Activated effector memory CD4-positive, alpha-beta T cell treated with Interleukin-2 at 50 U/mL for 16 hours (primary cell): ENCODE results near the gene IL17RB.

Source experiments
- DNase-seq: peaks from one replicate; pipeline ENCODE4 v3.0.0-alpha.2; 2020

IL17RB gene

DNA sequence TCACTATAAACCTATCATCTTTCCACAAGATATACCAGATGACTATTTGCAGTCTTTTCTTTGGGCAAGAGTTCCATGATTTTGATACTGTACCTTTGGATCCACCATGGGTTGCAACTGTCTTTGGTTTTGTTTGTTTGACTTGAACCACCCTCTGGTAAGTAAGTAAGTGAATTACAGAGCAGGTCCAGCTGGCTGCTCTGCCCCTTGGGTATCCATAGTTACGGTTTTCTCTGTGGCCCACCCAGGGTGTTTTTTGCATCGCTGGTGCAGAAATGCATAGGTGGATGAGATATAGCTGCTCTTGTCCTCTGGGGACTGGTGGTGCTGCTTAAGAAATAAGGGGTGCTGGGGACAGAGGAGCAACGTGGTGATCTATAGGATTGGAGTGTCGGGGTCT, 33.9 kb upstream of the IL17RB start:
- DNase-seq = no peak

DNA sequence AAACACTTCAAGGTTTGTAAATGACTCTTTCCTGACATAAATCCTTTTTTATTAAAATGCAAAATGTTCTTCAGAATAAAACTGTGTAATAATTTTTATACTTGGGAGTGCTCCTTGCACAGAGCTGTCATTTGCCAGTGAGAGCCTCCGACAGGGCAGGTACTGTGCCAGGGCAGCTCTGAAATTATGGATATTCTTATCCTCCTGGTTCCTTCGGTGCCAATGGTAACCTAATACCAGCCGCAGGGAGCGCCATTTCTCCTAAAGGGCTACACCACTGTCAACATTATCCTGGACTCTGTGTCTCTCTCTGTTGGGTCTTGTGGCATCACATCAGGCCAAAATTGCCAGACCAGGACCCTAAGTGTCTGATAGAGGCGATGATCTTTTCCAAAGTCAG, 33.1 kb upstream of the IL17RB start:
- no peak for DNase-seq

DNA sequence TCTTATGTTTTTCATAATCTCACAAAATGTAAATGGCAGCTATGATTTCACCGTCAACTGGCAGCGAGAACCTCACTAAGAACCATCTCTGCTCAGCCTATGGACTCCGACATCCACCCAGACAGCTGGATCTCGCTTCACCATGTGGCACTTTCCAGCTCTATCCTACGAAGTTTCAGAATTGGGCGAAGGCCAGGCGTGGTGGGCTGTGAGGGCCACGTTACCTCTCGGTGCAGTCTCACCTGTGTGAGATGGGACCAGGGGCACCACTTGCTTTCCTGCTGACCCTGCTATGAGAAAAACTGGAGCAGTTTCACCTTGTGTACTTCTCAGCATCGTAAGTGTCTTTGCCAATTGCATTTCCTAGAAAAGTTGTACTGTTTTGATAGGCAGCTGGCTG, 32.5 kb upstream of the IL17RB start:
- DNase-seq = no peak

DNA sequence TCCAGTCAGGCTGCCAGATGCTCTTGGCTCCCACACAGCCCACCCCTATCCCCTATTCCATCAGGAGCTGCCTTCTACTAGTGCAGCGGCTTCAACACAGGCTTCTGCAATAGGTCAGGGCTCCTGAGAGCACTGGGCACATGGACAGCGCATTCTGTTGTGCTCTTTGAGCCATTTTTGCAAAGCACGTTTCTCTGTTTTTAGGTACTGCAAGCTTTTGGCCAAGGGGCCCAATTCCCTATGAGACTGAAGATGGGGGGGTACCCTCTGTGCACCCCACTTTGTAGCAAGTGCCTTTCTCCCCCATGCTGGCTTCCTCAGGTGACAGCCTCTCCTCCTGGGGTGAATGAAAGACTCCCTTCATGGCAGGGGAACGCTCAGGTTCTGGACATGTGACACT, 31.3 kb upstream of the IL17RB start:
- no peak for DNase-seq

DNA sequence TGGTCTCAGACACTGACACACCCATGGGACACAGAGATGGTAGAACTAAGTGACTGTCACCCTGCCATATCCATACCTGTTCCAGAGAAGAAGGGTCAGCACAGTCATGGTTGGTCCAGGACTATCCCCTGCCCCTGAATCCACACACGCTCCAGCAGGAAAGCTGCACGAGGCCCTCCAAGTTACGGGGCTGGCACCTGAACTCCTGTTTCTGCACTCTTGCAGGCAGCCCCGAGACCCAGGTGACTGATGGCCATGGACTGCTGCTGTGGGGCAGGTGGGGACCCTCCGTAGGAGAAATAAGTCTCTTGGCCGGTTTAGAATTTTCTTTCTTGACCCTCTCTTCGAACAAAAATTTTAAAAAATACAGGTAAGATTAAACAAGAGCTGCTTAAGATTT, 30.7 kb upstream of the IL17RB start:
- no peak for DNase-seq

DNA sequence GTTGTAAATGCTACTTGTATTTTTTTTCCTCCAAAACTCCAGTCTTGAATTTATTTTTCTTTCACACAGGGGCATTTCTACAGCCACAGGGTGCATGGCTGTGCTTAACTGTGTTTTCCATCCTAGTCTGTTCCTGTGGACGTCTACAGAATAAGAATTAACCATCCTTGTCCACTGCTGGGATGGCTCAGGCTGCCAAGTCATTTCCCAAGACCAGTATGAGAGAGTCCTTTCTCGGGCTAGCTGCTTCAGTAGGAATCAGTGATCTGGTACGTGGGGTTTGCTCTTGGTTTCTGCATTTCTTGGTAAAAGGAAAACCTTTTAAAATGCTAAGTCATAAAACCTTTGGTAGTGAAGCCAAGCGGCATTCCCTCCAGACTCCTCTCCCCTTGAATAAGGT, 29.9 kb upstream of the IL17RB start:
- DNase-seq = no peak

DNA sequence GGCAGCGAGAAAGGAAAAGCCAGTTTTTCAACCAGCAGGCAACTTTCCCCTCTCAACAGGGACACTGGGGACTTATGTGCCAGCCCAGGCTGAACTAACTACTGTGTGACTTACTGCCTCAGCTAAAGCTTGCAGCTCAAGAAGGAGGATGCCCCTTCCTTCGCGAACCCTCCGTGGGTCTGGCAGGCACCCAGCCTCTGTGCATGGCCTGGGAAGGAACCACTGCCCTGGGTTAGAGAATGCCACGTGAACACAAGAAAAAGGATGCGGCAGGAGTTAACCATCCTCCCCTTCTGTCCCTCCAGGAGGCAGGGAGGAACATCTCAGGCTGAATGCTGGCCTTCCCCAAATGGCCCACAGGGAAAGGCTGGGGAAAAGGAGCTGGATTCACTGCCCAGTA, 29.2 kb upstream of the IL17RB start:
- no peak for DNase-seq

DNA sequence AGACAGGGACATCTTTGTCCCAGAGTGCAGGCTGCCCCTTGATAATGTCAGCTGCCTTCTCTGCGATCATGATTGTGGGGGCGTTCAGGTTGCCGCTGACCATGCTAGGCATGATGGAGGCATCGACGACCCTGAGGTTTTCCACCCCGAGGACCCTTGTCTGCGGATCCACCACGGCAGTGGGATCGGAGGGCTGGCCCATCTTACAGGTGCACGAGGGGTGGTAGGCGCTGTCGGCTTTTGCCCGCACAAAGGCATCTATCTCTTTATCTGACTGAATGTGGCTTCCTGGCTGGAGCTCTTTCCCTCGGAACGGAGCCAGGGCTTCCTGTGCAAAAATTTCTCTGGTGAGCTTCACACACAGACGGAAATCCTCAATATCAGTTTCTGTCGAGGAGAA, 28.6 kb upstream of the IL17RB start:
- no peak for DNase-seq

DNA sequence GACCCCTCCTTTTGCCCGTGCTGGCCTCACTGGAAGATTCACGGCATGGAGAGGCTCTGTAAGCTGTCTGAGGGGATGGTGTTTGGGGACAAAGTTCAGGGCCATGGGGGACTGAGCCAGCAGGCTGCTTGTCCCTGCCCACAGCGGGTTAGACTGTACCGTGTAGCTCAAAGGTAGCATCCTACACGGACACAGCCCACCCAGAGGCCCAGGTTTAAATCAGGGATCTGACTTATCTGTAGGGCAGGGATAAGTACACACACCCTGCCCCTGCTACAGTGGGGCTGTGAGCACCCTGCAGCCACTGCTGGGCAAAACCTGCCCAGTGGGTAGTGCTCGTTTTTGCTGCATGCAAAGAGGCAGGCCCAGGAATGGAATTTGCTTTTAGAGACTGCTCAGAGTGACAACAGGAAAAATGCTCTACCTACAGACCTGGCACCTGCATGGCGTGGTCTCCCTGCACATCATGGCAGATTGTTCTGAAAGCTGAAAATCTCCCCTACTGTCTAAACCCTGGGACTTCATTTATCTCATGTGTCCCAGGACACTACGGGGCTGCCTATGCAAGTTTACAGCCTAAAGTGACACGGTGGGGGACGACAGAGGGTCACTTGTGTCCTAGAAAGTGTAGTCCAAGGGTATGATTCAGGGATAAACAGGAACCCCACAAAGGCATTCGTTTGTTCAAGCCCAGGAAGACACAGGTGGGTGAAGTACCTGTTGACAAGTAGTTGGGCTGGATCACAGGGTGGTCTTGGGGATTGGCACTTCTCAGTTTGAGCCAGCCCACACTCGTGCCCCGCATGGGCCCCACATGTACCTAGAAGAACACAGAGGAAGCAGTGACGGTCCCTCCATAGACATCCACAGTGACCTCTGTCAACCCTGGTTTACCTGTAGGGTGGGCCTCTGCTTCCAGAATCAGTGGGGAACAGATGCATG, 27.9 kb upstream of the IL17RB start:
- no peak for DNase-seq

DNA sequence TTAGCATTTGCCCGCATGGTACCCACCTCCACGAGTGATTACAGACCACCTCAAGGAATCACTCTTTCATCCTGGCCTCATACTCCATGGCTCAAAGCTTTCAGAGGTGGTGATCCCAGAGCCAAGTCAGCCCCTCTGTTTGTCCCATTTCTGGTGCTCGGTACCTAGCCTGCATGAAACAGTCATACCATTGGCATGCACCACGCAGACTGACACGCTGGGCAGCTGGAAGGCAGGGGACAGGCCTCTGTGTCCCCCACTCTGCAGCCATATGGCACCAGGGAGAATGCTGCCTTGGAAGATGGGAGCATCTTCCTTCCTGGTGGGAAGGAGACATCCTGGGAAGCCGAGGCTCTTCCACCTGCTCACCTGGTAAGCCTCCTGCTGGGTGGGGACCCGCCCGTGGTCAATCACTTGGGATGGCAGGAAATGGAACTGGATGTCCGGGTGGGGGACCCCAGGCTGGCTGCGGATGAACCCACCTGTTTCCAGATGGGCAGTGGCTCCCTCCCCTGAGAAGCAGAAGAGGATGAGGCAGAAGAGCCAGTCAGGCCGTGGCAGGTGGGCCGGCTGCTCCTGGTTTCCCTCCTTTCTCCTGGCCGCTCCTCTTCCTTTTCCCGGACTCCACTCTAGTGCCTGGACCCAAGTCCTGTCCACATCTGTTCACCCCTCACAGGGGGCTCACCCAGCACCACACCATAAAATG, 27.1 kb upstream of the IL17RB start:
- DNase-seq = no peak

DNA sequence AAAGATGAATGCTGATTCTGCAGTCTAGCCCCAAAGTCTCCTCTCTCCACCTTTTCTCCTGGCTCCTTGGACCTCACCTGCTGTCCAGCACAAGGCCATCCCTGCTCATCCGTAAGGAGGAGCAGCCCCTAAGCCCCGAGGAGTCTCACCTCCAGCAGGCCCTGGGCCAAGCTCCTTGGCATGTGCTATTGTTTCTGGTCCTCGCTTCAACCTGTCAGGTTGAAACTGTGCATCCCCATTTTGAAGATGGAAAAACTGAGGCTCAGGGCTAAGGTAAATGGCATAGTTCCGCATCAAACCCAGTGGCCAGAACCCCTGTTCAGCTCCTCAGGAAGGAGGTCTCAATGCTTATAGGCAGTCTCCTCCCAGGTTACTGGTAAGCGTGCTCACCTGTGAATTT, 26.3 kb upstream of the IL17RB start:
- no peak for DNase-seq

DNA sequence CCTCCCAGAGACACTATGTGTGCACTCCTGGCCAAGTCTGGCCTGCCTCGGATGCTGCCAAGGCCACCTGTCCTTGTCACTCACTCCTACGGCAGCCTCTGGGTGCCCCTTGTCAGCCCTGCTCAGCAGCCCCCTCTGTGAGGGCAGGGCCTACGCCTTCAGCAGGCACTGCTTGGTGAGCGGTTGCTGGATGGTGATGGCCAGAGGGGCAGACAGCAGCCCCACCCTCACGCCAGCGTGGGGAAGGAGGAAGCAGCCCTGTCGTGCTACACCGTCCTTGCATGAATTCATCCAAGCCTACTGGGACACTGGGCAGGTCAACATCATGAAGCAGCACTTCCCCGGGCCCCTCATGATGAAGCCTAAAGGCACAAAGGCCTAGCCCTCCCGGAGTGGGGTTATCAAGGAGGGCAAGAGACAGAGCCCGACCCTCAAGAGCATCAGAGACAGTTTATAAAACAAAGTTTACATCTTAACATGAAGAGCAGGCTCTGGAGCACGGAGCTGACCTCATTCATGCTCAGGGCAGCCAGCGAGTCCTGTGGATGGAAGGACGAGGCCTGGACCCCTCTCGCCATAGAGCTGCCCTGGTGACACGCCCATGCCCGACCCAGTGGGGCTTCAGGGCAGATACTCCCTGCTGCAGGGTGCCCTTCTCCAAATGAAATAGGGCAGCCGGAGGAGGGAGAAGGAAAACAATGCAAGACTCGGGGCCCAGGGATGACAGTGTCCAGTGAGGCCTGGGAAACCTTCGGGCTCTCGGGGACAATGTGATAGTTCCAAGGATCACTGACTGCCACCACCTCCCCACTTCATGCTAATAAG, 25.4 kb upstream of the IL17RB start:
- DNase-seq = no peak

DNA sequence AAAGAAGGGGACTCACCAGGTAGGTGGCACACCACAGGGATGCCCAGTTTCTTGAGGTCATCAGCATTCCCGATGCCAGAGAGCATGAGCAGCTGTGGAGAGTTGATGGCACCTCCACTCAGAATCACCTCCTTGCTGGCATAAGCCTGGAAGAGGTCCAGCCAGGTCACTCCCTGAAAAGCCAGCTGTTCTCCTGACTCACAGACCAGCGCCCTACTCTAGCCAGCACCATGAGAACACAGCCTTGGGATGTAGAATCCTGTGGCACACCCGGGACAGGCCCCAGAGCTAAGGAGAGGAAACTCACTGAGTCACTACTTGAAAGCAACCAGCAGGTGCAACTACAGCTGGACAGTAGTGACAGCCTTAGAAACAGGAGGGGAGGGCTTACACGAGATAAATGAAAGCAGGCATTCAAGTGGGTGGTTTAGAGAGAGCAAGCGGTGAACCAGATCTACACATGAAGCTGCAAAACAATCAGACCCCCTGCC, 24.7 kb upstream of the IL17RB start:
- DNase-seq = no peak

DNA sequence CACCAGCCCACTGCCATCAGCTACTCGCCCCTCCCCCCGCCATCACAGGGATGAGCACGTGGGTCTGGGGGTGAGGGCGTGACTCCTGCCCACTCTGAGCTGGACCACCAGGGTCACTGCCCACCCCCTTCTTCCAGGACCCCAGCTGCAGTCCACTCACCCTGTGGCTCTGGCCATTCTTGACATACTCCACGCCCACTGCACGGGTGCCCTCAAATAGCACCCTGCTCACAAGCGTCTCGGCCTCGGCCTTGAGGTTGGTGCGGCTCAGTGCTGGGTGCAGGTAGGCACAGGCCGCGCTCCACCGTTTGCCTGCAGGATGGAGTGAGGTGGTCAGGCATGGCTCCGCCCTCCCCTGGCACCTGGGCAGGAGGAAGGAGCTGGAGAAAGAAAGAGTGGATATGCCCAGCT, 24.0 kb upstream of the IL17RB start:
- DNase-seq = no peak

DNA sequence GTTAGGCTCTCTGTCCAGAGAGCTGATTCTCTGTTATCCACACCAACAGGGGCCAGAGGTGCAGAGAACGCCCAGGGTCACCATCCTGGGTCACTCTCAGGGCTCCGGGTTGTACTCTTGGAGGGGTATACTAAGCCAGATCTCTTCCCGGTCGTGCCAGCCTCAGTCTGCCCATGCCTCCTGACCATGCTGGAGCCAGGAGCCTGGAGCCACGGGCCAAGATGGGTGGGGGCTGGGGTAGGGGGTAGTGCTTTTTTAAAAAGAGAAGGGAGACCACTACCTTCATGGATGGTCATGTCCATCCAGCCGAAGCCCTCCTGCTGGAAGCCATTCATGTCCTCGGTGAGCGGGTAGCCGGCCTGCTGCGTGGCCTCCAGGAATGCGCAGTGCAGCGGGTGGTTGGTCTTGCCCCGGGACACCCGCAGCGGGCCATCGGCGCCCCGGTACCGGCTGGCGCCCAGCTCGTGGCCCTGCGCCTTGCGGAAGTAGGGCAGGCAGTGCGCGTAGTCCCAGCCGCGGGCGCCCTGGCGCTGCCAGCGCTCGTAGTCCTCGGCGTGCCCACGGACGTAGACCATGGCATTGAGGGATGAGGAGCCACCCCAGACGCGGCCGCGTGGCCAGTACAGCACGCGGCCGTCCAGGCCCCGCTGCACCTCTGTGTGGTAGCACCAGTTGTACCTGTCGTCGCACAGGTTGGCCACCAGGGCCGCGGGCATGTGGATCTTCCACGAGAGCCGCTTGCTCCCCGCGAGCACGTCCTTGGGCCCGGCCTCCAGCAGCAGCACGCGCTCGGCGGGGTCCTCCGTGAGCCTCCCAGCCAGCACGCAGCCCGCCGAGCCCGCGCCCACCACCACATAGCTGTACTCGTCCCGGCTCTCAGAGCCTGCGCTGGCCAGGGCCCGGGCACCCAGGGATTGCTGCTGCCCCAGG, 23.1 kb upstream of the IL17RB start:
- DNase-seq = no peak

DNA sequence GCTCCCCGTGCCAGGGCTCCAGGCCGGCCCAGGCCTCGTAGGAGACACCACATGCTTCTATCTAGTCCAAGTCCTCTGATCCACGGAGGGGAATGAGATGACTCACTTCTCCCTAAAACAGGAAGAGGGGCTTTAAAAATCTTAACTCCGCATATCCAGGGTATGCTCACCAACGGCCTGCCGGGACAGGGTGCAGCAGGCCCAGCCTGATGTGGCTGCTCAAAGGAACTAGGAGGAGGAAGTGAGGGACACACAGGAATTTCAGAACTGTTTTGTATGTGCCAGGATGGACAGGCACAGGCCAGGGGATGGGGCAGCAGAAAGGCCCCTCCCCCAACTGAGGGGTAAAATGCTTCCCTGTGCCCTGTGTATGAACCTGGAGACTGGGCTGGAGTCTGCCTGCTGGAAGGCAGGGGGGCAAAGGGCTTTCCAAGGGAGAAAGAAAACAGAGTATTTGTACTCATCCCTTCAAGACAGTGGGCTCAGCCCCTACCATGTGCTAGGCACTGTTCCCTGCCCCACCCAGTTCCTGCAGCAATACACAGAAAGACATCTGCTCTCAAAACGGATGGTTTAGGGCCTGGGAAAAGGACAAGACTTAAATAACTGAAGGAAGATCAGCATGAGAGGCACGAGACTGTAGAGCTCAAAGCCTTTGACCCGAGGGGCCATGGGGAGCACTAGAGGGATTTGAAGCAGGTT, 22.3 kb upstream of the IL17RB start:
- no peak for DNase-seq

DNA sequence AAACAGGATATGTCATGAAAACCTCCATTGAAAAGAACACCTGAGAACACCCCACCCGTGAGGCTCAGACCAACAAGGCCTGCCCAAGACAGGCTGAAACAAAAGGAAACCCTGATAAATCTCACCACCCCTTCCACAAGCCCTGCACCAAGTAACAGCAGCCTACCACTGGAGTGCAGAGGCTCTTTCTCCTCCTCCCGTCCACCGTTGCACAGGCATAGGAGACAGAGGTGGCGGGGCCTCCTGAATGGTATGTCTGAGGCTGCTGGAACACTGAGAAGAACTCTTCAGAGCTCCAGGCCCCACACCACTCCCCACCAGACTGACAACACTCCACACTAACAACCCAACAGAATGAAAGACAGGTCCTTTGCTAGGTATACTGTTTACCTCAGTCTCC, 21.6 kb upstream of the IL17RB start:
- DNase-seq = no peak

DNA sequence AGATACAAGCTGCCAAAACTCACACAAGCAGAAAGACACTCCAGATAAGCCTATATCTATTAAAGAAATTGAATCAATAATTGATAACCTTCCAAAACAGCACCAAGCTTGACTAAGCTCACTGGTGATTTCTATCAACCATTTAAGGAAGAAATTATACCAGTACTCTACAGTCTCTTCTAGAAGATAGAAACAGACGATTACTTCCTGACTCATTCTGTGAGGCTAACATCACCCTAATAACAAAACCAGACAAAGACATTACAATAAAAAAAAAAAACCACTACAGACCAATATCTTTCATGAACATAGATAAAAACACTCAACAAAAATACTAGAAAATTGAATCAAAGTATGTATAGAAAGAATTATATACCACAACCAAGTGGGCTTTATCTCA, 20.3 kb upstream of the IL17RB start:
- no peak for DNase-seq

DNA sequence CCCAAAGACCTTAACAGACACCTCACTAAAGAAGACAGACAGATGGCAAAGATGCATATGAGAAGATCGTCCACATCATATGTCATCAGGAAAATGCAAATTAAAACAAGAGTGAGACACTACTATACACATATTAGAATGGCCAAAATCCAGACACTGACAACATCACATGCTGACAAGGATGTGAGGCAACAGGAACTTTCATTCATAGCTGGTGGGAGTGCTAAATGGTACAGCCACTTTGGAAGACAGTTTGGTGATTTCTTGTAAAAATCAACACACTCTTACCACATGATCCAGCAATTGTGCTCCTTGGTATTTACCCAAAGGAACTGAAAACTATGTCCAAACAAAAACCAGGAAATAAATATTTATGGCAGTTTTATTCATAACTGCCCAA, 17.8 kb upstream of the IL17RB start:
- DNase-seq = no peak

DNA sequence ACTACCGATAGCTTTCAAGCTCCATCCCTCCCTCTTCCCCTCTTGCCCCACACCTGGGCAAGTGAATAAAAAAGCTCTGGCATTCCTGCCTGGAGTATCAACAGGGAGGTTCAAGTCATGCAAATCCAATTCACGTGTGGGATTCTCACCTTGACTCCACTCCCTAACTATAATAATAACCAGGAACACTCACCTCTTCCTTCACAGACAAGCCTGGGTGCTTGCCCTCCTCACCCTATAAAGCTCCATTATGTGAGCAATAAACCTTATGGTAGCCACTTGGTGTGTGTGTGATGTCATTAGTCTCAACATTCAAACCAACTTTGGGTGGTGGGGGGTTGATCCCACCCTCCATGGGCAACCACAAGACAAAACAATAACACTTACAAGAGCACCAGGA, 16.8 kb upstream of the IL17RB start:
- no peak for DNase-seq

DNA sequence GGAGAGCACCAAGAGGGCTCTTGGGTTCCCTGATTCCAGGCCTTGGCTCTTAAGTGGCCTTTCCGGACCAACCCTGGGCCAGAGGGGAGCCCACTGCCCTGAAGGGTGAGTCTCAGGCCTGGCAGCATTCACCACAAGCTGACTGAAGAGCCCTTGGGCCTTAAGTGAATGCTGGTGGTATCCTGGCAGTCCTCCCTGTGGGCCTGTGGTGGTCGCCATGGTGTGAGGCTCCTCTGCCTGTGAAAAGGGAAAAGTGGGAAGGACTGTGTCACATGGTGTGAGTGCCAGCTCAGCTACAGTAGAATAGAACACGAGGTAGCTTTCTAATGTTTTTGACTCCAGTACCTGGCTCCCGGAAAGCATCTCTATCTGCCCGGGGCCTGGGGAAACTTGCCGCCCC, 15.4 kb upstream of the IL17RB start:
- no peak for DNase-seq
